ENCODE results near the gene CRB1.

Gene CRB1

GRCh38 chr1:197234581-197234980, 33.5 kb upstream of the CRB1 start:
- CTCF ChIA-PET: interaction anchor here (2.5 kb wide), 1 partner anchor 9 kb away, joined by 17 read pairs; no protein-coding TSS in a partner anchor
- TF ChIP-seq CTCF (IDR thresholded peaks at IDR 0.05; ENCODE audit: insufficient read depth, low read length, missing control alignments): no peak
- POLR2A ChIA-PET: no interaction called here

GRCh38 chr1:197235355-197235754, 32.7 kb upstream of the CRB1 start:
- no peak for DNase-seq (ENCODE audit: low read depth, low spot score)
- ChIA-PET POLR2A (no interaction called here), CTCF (interaction anchor here (2.5 kb wide), 1 partner anchor 10 kb away, joined by 17 read pairs; no protein-coding TSS in a partner anchor)
- no peak for TF ChIP-seq CTCF (IDR thresholded peaks at IDR 0.05; ENCODE audit: insufficient read depth, low read length, missing control alignments)
- no peak overlapping the region for H3K4me3 ChIP-seq (ENCODE audit: low read depth, low read length)

More at GRCh38 chr1:197234581-197234980, 33.5 kb upstream of the CRB1 start:
- H3K4me3 ChIP-seq (ENCODE audit: low read depth, low read length): no peak overlapping the region
- DNase-seq (ENCODE audit: low read depth, low spot score): no peak

GRCh38 chr1:197247465-197247864, 20.6 kb upstream of the CRB1 start:
- DNase-seq (ENCODE audit: low read depth, low spot score): no peak
- no peak for TF ChIP-seq CTCF (IDR thresholded peaks at IDR 0.05; ENCODE audit: insufficient read depth, low read length, missing control alignments)
- POLR2A ChIA-PET: no interaction called here
- H3K4me3 ChIP-seq (ENCODE audit: low read depth, low read length): no peak overlapping the region
- CTCF ChIA-PET: no interaction called here

- ChIA-PET CTCF (no interaction called here), POLR2A (no interaction called here)
- TF ChIP-seq CTCF (IDR thresholded peaks at IDR 0.05; ENCODE audit: insufficient read depth, low read length, missing control alignments): no peak
- H3K4me3 ChIP-seq (ENCODE audit: low read depth, low read length): no peak overlapping the region
- no peak for DNase-seq (ENCODE audit: low read depth, low spot score)
Measured at GRCh38 chr1:197249324-197249723, 18.7 kb upstream of the CRB1 start.

- H3K4me3 ChIP-seq (ENCODE audit: low read depth, low read length): no peak overlapping the region
- DNase-seq (ENCODE audit: low read depth, low spot score): no peak
- POLR2A ChIA-PET: no interaction called here
- CTCF ChIA-PET: no interaction called here
- no peak for TF ChIP-seq CTCF (IDR thresholded peaks at IDR 0.05; ENCODE audit: insufficient read depth, low read length, missing control alignments)
Measured at GRCh38 chr1:197250616-197251015, 17.4 kb upstream of the CRB1 start.

- no peak for DNase-seq (ENCODE audit: low read depth, low spot score)
- TF ChIP-seq CTCF (IDR thresholded peaks at IDR 0.05; ENCODE audit: insufficient read depth, low read length, missing control alignments): no peak
- H3K4me3 ChIP-seq (ENCODE audit: low read depth, low read length): no peak overlapping the region
- ChIA-PET CTCF (no interaction called here), POLR2A (no interaction called here)
Measured at GRCh38 chr1:197252973-197253372, 15.1 kb upstream of the CRB1 start.
